Mesothelial cell of epicardium (in vitro differentiated cells): ENCODE measurements around the gene TAF9. TPM values are rescaled to one million over a fixed set of nuclear protein-coding genes. Genes with fewer than 3 reads are reported as not detected.

Experiments
- DNase-seq, 2 experiments: peaks; one replicate each; pipeline ENCODE4 v3.0.0; 2021; ENCODE audit warnings: low spot score in 2 of 2; ENCODE audit not compliant: unreplicated experiment in 2 of 2
- H3K27ac Mint-ChIP-seq: 2 replicates; pipeline ENCODE4 v1.8.0; 2021; ENCODE audit warnings: mixed read lengths
- H3K27me3 Mint-ChIP-seq: 2 replicates; pipeline ENCODE4 v1.8.0; 2021; ENCODE audit warnings: low read depth, mixed read lengths
- H3K36me3 Mint-ChIP-seq: 2 replicates; pipeline ENCODE4 v1.8.0; 2021; ENCODE audit warnings: mixed read lengths
- H3K4me1 Mint-ChIP-seq: 2 replicates; pipeline ENCODE4 v1.8.0; 2021; ENCODE audit warnings: mixed read lengths
- H3K4me3 Mint-ChIP-seq: 2 replicates; pipeline ENCODE4 v1.8.0; 2021; ENCODE audit warnings: mild to moderate bottlenecking, moderate library complexity, mixed read lengths
- H3K9me3 Mint-ChIP-seq: 2 replicates; pipeline ENCODE4 v1.8.0; 2021; ENCODE audit warnings: mixed read lengths
- CTCF ChIP-seq: fragments of 200-600 bp; sonication (generic); IDR thresholded peaks from one replicate; pipeline ENCODE4 v1.5.0; 2021; ENCODE audit warnings: antibody characterized with exemption; ENCODE audit not compliant: unreplicated experiment
- total RNA-seq: library from RNA; stranded (reverse); gene quantifications from 3 replicates; pipeline ENCODE4 v1.2.1, GENCODE V29; 2021

Gene TAF9
- total RNA-seq, 1 donor from 2014 or later: 49.0 TPM

GRCh38 chr5:69359699-69360098 lies 9.6 kb downstream of the TAF9 start:
- TF ChIP-seq CTCF: no peak

GRCh38 chr5:69350664-69351063 lies 18.7 kb downstream of the TAF9 start:
- no peak for TF ChIP-seq CTCF
- no peaks in the 10 kb centered on the region for H3K27me3 Mint-ChIP-seq
- peaks cover 24% of the 10 kb centered on the region for H3K36me3 Mint-ChIP-seq
- H3K9me3 Mint-ChIP-seq: peaks cover 5% of the 10 kb centered on the region
- H3K4me1 Mint-ChIP-seq: no peaks in the 10 kb centered on the region
- DNase-seq: no peak
- H3K4me3 Mint-ChIP-seq: no peak overlapping the region
- H3K27ac Mint-ChIP-seq: no peak overlapping the region

More at GRCh38 chr5:69359699-69360098, 9.6 kb downstream of the TAF9 start:
- DNase-seq: no peak
- no peaks in the 10 kb centered on the region for H3K9me3 Mint-ChIP-seq
- H3K4me3 Mint-ChIP-seq: no peak overlapping the region
- H3K27me3 Mint-ChIP-seq: no peaks in the 10 kb centered on the region
- no peak overlapping the region for H3K27ac Mint-ChIP-seq
- H3K36me3 Mint-ChIP-seq: peaks cover 12% of the 10 kb centered on the region
- no peaks in the 10 kb centered on the region for H3K4me1 Mint-ChIP-seq

- peaks cover 3% of the 10 kb centered on the region for H3K36me3 Mint-ChIP-seq
- no peak for DNase-seq
- no peak for TF ChIP-seq CTCF
- no peaks in the 10 kb centered on the region for H3K27me3 Mint-ChIP-seq
- no peak overlapping the region for H3K4me3 Mint-ChIP-seq
- H3K9me3 Mint-ChIP-seq: peaks cover 4% of the 10 kb centered on the region
- H3K4me1 Mint-ChIP-seq: no peaks in the 10 kb centered on the region
- H3K27ac Mint-ChIP-seq: no peak overlapping the region
These were observed 26.2 kb downstream of the TAF9 start for GRCh38 chr5:69343083-69343482.

GRCh38 chr5:69341520-69342161 lies 27.7 kb downstream of the TAF9 start:
- Mint-ChIP-seq H3K27me3 (no peaks in the 10 kb centered on the region), H3K36me3 (peaks cover 3% of the 10 kb centered on the region), H3K4me1 (no peaks in the 10 kb centered on the region), H3K9me3 (peaks cover 4% of the 10 kb centered on the region), H3K27ac (no peak overlapping the region), H3K4me3 (no peak overlapping the region)
- TF ChIP-seq CTCF: no peak
- no peak for DNase-seq

- Mint-ChIP-seq H3K36me3 (no peaks in the 10 kb centered on the region), H3K4me3 (no peak overlapping the region), H3K9me3 (no peaks in the 10 kb centered on the region), H3K4me1 (peaks cover 9% of the 10 kb centered on the region), H3K27me3 (no peaks in the 10 kb centered on the region), H3K27ac (no peak overlapping the region)
- TF ChIP-seq CTCF: no peak
- DNase-seq: no peak
These were observed 33.9 kb downstream of the TAF9 start for GRCh38 chr5:69335341-69335935.
